GM06990 (cell line): ENCODE results near the gene ZBTB49.
A peak's percentile ranks its signal among the peaks of the same experiment; 100 is the strongest.

Experiments used
- DNase-seq: peaks from one replicate; pipeline ENCODE4 v3.0.0-alpha.2; 2011; ENCODE audit not compliant: insufficient read length; ENCODE audit errors: extremely low read depth
- H3K27me3 ChIP-seq: replicated peaks from 2 replicates; pipeline ENCODE4 v1.6.0; 2011; ENCODE audit warnings: low read length; ENCODE audit not compliant: control insufficient read depth, insufficient read depth
- H3K36me3 ChIP-seq: 2 replicates; pipeline ENCODE4 v1.5.1; 2011; ENCODE audit warnings: low read length; ENCODE audit not compliant: control insufficient read depth, insufficient read depth
- H3K4me3 ChIP-seq: replicated peaks from 2 replicates; pipeline ENCODE4 v1.5.1; 2011; ENCODE audit warnings: low read depth, mild to moderate bottlenecking, control low read depth, low read length
- TF ChIP-seq, protein P1 (sequence below): IDR thresholded peaks from 2 replicates; pipeline ENCODE4 v1.5.1; 2011; ENCODE audit warnings: low read length, control low read depth, mild to moderate bottlenecking, inconsistent platforms; ENCODE audit not compliant: insufficient read depth, poor library complexity, severe bottlenecking

ZBTB49 gene

DNA sequence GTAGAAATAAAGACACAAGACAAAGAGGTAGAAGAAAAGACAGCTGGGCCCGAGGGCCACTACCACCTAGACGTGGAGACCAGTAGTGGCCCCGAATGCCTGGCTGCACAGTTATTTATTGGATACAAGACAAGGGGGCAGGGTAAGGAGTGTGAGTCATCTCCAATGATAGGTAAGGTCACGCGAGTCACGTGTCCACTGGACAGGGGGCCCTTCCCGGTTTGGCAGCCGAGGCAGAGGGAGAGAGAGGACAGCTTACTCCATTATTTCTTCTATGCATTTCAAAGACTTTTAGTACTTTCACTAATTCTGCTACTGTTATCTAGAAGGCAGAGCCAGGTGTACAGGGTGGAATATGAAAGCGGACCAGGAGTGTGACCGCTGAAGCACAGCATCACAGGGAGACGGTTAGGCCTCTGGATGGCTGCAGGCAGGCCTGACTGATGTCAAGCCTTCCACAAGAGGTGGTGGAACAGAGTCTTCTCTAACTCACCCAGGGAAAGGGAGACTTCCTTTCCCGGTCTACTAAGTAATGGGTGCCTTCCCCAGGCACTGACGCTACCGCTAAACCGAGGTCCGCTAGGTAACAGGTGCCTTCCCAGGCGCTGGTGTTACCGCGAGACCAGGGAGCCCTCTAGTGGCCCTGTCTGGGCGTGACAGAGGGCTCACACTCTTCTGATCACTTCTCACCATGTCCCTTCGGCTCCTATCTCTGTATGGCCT, 44.9 kb downstream of the ZBTB49 start:
- no peaks in the 10 kb centered on the region for H3K36me3 ChIP-seq
- no peak overlapping the region for H3K4me3 ChIP-seq
- peak; percentile 32 for DNase-seq
- TF ChIP-seq, protein P1, sequence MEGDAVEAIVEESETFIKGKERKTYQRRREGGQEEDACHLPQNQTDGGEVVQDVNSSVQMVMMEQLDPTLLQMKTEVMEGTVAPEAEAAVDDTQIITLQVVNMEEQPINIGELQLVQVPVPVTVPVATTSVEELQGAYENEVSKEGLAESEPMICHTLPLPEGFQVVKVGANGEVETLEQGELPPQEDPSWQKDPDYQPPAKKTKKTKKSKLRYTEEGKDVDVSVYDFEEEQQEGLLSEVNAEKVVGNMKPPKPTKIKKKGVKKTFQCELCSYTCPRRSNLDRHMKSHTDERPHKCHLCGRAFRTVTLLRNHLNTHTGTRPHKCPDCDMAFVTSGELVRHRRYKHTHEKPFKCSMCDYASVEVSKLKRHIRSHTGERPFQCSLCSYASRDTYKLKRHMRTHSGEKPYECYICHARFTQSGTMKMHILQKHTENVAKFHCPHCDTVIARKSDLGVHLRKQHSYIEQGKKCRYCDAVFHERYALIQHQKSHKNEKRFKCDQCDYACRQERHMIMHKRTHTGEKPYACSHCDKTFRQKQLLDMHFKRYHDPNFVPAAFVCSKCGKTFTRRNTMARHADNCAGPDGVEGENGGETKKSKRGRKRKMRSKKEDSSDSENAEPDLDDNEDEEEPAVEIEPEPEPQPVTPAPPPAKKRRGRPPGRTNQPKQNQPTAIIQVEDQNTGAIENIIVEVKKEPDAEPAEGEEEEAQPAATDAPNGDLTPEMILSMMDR, result peak; percentile 92
- H3K27me3 ChIP-seq, result no peaks in the 10 kb centered on the region

DNA sequence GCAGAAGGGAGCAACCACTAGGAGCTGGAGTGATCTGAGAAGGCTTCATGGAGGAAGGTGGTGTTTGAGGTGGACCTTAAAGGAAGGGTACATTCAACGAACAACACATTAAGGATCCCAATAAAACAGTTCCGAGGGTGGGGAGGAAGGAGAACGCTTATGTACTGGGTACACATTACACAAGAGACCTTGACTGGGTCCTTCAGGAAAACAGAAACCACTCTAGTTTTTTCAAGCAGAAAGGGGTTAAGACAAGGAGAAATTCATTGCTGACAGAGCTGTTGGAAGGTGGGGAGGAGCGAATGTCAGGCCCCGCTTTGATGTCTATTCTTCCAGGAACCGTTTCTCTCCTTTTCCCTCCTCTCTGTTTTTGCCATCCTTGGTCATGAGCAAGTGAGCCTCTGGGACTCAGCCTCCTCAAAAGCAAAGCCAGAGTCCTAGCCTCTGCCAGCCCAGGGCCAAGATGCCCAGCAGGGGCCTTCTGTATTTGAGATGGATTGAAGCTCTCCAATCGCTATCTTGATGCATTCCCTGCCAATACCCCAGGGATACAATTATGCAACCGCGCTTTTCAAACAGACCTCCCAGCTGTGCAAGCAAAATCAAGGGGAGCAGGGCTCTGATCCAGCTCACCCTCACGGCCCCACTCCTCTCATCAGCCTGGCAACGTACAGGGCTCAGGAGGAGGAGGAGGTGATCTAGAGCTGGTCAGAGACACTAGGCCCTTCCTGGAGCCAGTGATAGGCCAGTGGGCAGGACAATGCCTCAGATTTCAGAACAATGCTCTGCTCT, 48.4 kb downstream of the ZBTB49 start:
- DNase-seq, result no peak
- TF ChIP-seq, protein P1, result no peak
- H3K36me3 ChIP-seq, result no peaks in the 10 kb centered on the region
- no peaks in the 10 kb centered on the region for H3K27me3 ChIP-seq
- no peak overlapping the region for H3K4me3 ChIP-seq

DNA sequence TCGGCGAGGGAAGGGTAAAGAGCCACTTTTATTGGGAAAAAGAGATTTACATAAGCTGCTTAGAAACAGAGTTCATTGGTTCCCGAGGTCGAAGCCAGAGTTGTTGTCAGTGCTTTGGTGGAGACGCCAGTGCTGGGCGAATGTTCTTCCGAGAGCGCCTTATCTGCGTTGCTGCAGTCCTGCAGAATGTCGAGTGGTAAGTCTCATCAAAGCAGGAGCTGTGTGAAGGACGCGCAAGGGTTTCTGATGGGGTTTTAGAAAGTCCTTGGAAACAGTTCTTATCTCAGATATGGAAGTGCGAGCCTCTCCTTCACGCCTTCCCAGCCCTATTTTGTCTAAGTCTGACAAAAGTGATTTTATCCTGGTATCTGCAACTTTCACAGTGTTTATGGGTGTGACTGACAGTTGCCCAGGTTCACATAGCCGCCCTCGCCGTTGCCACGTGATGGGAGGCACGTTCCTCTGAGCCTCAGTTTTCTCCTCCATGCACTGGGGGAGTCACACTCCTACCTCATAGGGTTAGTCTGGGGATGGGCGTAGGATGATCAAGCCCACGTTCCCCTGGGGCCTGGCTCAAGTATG, 49.5 kb downstream of the ZBTB49 start:
- H3K27me3 ChIP-seq, result no peaks in the 10 kb centered on the region
- TF ChIP-seq, protein P1, result no peak
- H3K36me3 ChIP-seq, result no peaks in the 10 kb centered on the region
- no peak for DNase-seq
- H3K4me3 ChIP-seq, result no peak overlapping the region

DNA sequence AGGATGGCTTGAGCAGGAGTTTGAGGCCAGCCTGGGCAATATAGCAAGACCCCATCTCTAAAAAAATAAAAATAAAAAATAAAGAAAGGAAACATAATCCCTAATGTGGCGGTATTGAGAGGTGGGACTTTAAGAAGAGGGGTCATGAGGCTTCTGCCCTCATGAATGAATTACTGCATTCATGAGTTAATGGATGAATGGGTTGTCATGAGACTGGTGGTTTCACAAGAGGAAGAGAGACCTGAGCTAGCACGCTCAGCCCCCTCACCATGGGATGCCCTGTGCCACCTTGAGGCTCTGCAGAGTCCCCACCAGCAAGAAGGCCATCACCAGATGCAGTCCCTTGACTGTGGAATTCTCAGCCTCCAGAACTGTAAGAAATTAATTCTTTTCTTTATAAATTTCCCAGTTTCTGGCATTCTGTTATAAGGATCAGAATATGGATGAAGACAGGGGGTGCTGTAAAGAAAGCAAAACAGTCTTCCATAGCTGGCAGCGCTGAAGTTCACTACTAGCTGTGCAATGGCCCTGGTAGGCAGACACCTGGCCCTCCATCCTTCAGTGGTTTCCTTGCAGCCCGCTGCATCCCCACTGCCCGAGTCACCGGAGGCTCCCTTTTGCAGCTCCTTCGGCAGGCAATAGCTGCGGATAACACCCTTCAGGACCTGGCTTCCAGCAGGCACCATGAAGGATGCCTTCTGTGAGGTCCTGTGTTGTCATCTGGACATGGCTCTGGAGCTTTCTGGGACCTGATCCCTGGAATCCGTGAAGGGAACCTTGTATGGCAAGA, 52.0 kb downstream of the ZBTB49 start:
- Histone ChIP-seq H3K27me3 (no peaks in the 10 kb centered on the region), H3K4me3 (no peak overlapping the region), H3K36me3 (no peaks in the 10 kb centered on the region)
- TF ChIP-seq, protein P1, result no peak
- DNase-seq, result no peak

DNA sequence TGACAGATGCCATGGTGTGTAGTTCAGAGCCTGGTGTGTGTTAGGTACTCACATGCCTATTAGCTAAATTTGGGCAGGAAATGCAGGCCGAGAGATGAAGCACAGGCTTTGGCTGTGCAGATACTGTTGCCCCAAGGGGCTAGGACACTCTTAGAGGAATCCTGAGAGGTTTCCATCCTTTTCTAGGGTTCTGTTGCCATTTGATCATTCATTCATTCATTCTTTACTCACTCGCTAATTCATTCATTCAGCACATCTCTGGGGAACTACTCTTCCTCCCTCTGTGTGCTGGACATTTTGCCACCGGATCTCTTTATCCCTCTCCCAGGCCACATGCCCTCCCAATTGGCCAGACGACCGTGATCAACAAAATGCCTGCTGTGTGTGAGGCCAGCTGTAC, 53.0 kb downstream of the ZBTB49 start:
- no peaks in the 10 kb centered on the region for H3K27me3 ChIP-seq
- H3K36me3 ChIP-seq, result no peaks in the 10 kb centered on the region
- H3K4me3 ChIP-seq, result no peak overlapping the region
- no peak for DNase-seq
- TF ChIP-seq, protein P1, result no peak
